ENCODE data around the gene EMID1. TPM values are rescaled to one million over a fixed set of nuclear protein-coding genes. Genes with fewer than 3 reads are reported as not detected.

EMID1 gene
- total RNA-seq, 1 donor from 2014 or later: 2.3 TPM

GRCh38 chr22:29258407-29259252 is 52.9 kb downstream of the EMID1 start:
- DNase-seq (ENCODE audit: extremely low read depth, low read depth, low spot score): no peak

- DNase-seq (ENCODE audit: extremely low read depth, low read depth, low spot score): no peak
Observed at GRCh38 chr22:29259253-29259899, 53.7 kb downstream of the EMID1 start.

GRCh38 chr22:29260031-29260560 is 54.4 kb downstream of the EMID1 start:
- no peak for DNase-seq (ENCODE audit: extremely low read depth, low read depth, low spot score)

GRCh38 chr22:29260601-29261315 is 55.1 kb downstream of the EMID1 start:
- no peak for DNase-seq (ENCODE audit: extremely low read depth, low read depth, low spot score)

- no peak for DNase-seq (ENCODE audit: extremely low read depth, low read depth, low spot score)
Observed at GRCh38 chr22:29263791-29264276, 58.1 kb downstream of the EMID1 start.

- DNase-seq (ENCODE audit: extremely low read depth, low read depth, low spot score): no peak
Observed at GRCh38 chr22:29265305-29265704, 59.6 kb downstream of the EMID1 start.

GRCh38 chr22:29265929-29266328 is 60.2 kb downstream of the EMID1 start:
- no peak for DNase-seq (ENCODE audit: extremely low read depth, low read depth, low spot score)

GRCh38 chr22:29266564-29267461 is 61.1 kb downstream of the EMID1 start:
- no peak for DNase-seq (ENCODE audit: extremely low read depth, low read depth, low spot score)

- no peak for DNase-seq (ENCODE audit: extremely low read depth, low read depth, low spot score)
Observed at GRCh38 chr22:29267462-29267857, 61.8 kb downstream of the EMID1 start.

GRCh38 chr22:29267858-29268510 is 62.3 kb downstream of the EMID1 start, which contains the start of the genes EWSR1 and RHBDD3:
TSS of gene EWSR1 (plus strand) at chr22:29268268. CDS start at chr22:29268337, 69 bp downstream.
TSS of gene RHBDD3 (minus strand) at chr22:29267981. CDS start at chr22:29265626, 2,355 bp downstream.
- DNase-seq (ENCODE audit: extremely low read depth, low read depth, low spot score): peak; percentile 86

GRCh38 chr22:29268511-29269229 is 63.0 kb downstream of the EMID1 start:
- DNase-seq (ENCODE audit: extremely low read depth, low read depth, low spot score): no peak

GRCh38 chr22:29269230-29269604 is 63.5 kb downstream of the EMID1 start:
- no peak for DNase-seq (ENCODE audit: extremely low read depth, low read depth, low spot score)

- DNase-seq (ENCODE audit: extremely low read depth, low read depth, low spot score): no peak
Observed at GRCh38 chr22:29269731-29270474, 64.2 kb downstream of the EMID1 start.

- no peak for DNase-seq (ENCODE audit: extremely low read depth, low read depth, low spot score)
Observed at GRCh38 chr22:29270475-29271271, 65.0 kb downstream of the EMID1 start.

GRCh38 chr22:29272624-29273023 is 66.9 kb downstream of the EMID1 start:
- no peak for DNase-seq (ENCODE audit: extremely low read depth, low read depth, low spot score)

- no peak for DNase-seq (ENCODE audit: extremely low read depth, low read depth, low spot score)
Observed at GRCh38 chr22:29275167-29275566, 69.5 kb downstream of the EMID1 start.

Data from glomerular endothelial cell (primary cell).